ENCODE results near the gene NCOR2.

Gene NCOR2

DNA sequence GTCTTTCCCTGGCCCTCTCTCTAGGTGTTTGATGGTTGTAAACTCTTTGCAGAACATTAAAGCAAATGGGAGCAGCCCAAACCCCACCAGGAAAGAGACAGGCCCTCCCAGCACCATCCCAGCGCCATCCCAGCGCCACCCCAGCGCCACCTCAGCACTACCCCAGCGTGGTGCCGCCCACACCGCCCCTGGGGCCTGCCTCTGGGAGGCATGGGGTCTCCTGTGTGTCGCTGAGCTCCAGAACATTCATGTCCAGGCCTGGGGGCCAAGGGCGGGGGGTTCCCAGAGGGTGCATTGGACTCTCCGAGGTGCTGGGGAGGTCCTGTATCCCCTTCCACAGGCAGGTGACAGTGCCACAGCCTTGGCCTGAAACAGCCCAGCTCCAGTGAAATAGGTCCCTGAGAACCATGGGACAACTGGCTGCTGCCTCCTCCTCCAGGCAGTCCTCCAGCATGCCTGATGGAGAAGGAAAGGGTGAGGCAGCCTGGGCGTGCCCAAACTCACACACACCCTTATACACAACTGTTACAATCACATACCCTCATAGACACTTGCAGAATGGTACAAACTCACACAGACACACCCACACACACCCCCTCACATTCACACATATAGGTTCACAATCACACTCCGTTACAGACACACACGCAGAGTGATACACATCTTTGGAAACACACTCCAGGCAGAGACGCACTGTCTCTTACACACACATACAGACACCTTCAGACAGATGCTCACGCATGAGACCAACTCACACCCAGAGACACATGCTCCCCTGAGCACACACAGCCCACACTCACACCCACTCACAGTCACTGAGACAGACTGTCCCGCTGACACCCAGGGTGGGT lies 44.4 kb upstream of the NCOR2 start:
- TF ChIP-seq LEF1 (IDR thresholded peaks at IDR 0.05; ENCODE audit: borderline replicate concordance) (no peak), L3MBTL2 (conservative IDR thresholded peaks at IDR 0.05) (no peak), CTBP1 (IDR thresholded peaks at IDR 0.05; ENCODE audit: borderline replicate concordance) (no peak)
- no peak for DNase-seq (ENCODE audit: extremely low spot score)
- POLR2A ChIA-PET: no interaction called here
- CTCF ChIA-PET: no interaction called here

DNA sequence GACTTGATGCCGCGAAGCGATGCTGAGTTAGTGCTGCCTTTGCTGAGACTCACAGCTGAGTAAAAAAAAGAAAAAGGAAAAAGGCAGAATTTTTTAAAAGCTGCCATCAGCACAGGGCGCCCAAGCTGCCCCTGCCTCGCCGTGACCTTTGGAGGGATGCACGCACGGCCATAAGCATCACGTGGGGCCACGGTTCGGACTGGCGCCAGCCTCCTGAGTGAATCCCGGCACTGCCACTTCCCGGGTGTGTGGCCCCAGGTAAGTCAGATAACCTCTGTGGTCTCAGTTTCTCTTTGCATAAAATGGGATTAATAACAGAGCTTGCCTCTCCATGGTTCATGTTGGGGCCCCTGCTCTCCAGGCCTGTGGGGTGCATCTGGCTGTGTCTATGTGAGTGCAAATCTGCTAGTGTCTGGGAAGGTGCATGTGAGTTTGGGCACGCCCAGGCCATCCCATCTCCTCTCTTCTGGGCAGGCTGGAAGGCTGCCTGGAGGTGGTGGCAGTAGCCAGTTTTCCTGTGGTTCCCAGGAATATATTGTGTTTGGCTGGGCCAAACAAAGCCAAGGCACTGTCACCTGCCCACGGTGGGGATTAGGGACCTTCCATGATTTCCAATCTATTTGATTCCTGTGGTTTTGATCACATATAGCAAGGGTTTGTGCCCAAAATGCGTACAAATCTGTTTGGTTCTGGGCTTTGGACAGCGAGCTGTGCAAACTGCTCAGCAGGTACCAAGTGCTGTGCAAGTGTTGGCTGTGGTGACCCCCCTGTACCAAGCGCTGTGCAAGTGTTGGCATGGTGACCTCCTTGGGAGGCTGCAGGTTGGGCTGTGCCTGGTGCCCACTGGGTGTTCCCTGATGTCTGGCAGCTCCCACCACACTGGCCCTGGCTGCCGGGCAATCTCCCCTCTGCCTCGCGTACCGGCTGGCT lies 43.5 kb upstream of the NCOR2 start:
- no peak for TF ChIP-seq HDGF (IDR thresholded peaks at IDR 0.05; ENCODE audit: borderline replicate concordance)
- TF ChIP-seq FOXA1 (IDR thresholded peaks at IDR 0.05): no peak
- no peak for TF ChIP-seq CTBP1 (IDR thresholded peaks at IDR 0.05; ENCODE audit: borderline replicate concordance)
- TF ChIP-seq LEF1 (IDR thresholded peaks at IDR 0.05; ENCODE audit: borderline replicate concordance): no peak
- TF ChIP-seq BHLHE40 (IDR thresholded peaks at IDR 0.05; ENCODE audit: borderline replicate concordance): no peak
- TF ChIP-seq FOXM1 (IDR thresholded peaks at IDR 0.05; ENCODE audit: borderline replicate concordance): no peak
- TF ChIP-seq ARNT (IDR thresholded peaks at IDR 0.05): no peak
- TF ChIP-seq NFRKB (IDR thresholded peaks at IDR 0.05): no peak
- no peak for TF ChIP-seq L3MBTL2 (conservative IDR thresholded peaks at IDR 0.05)
- TF ChIP-seq SP1 (IDR thresholded peaks at IDR 0.05): no peak
- POLR2A ChIA-PET: no interaction called here
- CTCF ChIA-PET: no interaction called here
- DNase-seq (ENCODE audit: extremely low spot score): no peak

DNA sequence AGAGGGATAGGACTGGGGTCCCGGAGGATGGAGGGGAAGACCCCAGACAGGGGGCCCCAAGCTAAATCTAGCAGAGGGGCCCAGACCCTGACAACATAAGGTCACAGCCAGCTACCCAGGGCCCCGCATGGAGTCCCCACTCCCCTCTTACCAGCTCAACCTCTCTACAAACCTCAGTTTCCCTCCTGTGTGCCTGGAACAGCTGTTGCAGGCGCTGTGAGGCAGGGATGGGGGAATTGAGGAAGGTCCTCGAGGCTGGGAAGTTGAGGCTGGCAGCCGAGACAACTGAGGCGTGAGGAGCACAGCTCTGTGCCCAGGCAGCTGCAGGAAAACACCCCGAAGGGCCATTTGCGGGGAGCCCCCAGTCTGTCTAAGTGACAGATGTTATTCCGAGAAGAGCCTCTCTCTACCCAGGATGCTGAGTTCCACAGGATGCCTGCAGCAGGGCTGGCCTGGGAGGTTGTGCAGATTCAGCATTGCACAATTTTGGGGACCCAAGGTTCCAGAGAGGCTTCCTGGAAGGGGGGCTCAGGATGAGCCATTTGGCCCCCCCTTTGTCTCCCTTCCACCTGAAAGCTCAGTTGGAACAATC lies 42.7 kb upstream of the NCOR2 start:
- CTCF ChIA-PET: no interaction called here
- DNase-seq (ENCODE audit: extremely low spot score): no peak
- TF ChIP-seq SUZ12 (IDR thresholded peaks at IDR 0.05) (no peak), FOXA1 (IDR thresholded peaks at IDR 0.05) (no peak), ARNT (IDR thresholded peaks at IDR 0.05) (no peak), ELF4 (IDR thresholded peaks at IDR 0.05) (no peak), FOXK2 (IDR thresholded peaks at IDR 0.05) (no peak), TARDBP (IDR thresholded peaks at IDR 0.05) (no peak), BHLHE40 (IDR thresholded peaks at IDR 0.05; ENCODE audit: borderline replicate concordance) (no peak), L3MBTL2 (conservative IDR thresholded peaks at IDR 0.05) (no peak), FOXM1 (IDR thresholded peaks at IDR 0.05; ENCODE audit: borderline replicate concordance) (no peak), HDGF (IDR thresholded peaks at IDR 0.05; ENCODE audit: borderline replicate concordance) (no peak), NFRKB (IDR thresholded peaks at IDR 0.05) (no peak), ZNF384 (IDR thresholded peaks at IDR 0.05) (no peak), LEF1 (IDR thresholded peaks at IDR 0.05; ENCODE audit: borderline replicate concordance) (no peak), CTBP1 (IDR thresholded peaks at IDR 0.05; ENCODE audit: borderline replicate concordance) (no peak), SP1 (IDR thresholded peaks at IDR 0.05) (no peak)
- TF ChIP-seq, protein P1, sequence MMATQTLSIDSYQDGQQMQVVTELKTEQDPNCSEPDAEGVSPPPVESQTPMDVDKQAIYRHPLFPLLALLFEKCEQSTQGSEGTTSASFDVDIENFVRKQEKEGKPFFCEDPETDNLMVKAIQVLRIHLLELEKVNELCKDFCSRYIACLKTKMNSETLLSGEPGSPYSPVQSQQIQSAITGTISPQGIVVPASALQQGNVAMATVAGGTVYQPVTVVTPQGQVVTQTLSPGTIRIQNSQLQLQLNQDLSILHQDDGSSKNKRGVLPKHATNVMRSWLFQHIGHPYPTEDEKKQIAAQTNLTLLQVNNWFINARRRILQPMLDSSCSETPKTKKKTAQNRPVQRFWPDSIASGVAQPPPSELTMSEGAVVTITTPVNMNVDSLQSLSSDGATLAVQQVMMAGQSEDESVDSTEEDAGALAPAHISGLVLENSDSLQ (IDR thresholded peaks at IDR 0.05): no peak
- POLR2A ChIA-PET: no interaction called here

DNA sequence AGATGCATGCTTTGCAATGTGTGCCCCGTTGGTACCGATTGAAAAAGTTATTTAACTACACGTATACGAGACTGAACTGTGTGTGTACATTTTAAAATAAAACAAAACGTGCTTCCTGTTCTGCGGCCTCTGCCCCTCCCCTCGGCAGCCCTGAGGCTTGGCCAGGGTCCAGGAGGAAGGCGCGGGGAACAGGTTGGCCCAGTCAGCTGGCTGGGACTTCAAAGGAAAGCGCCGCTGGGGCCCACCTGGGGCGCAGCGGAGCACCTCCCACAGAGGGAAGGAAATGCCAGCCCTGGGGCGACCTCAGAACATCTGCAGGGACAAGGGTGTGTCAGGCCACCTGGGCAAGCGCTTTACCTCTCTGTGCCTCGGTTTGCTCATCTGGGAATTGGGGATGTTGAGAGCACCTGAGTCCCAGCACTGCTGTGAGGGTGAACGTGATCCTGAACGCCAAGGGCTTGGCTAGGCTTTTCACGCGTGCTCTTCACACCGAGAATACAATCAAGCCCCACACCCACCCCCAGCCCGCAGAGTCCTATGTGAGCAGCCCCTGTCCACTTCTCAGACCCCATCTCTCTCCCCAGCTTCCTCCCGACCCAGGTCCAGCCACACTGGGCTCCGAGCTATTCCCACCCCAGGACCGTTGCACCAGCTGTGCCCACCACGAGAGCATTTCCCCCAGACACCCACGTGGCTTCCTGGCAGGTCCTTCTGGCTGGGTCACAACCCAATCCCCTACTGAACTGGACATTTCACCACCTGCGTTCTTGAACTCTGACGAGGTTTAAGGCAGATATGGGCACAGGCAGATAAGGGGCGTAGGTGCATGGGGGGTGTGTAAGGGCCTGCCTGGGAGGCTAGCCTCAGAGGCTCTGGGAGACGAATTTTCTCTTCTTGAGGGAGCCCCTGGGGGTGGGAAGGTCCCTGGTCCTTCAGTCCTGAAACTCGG lies 41.9 kb upstream of the NCOR2 start:
- TF ChIP-seq LEF1 (IDR thresholded peaks at IDR 0.05; ENCODE audit: borderline replicate concordance) (0 out of 2 replicates have a peak, but pooled peaks have one; percentile 38), HDGF (IDR thresholded peaks at IDR 0.05; ENCODE audit: borderline replicate concordance) (no peak), ARNT (IDR thresholded peaks at IDR 0.05) (no peak)
- no peak for DNase-seq (ENCODE audit: extremely low spot score)
- POLR2A ChIA-PET: no interaction called here
- CTCF ChIA-PET: no interaction called here

DNA sequence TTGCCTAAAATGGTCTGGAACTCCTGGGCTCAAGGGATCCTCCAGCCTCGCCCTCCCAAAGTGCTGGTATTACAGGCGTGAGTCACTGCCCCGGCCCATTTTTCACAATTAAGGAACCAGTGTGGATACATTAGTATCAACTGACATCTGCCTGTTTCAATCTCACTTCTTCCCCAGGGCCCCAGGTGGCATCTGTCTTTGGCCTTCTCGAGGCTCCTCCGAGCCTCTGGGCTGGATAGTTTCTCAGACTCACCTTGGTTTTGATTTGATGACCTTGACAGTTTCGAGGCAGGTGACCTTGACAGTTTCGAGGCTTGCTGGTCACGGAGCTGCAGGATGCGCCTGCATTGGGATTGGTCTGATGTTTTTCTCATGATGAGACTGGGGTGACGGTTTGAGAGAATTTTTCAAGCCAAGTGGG lies 41.0 kb upstream of the NCOR2 start:
- no peak for TF ChIP-seq TARDBP (IDR thresholded peaks at IDR 0.05)
- no peak for TF ChIP-seq LEF1 (IDR thresholded peaks at IDR 0.05; ENCODE audit: borderline replicate concordance)
- TF ChIP-seq CTBP1 (IDR thresholded peaks at IDR 0.05; ENCODE audit: borderline replicate concordance): no peak
- TF ChIP-seq FOXM1 (IDR thresholded peaks at IDR 0.05; ENCODE audit: borderline replicate concordance): no peak
- TF ChIP-seq ZNF384 (IDR thresholded peaks at IDR 0.05): no peak
- TF ChIP-seq NFRKB (IDR thresholded peaks at IDR 0.05): no peak
- TF ChIP-seq ARNT (IDR thresholded peaks at IDR 0.05): no peak
- TF ChIP-seq BHLHE40 (IDR thresholded peaks at IDR 0.05; ENCODE audit: borderline replicate concordance): no peak
- no peak for TF ChIP-seq ELF4 (IDR thresholded peaks at IDR 0.05)
- TF ChIP-seq FOXK2 (IDR thresholded peaks at IDR 0.05): no peak
- TF ChIP-seq, protein P1 (IDR thresholded peaks at IDR 0.05): no peak
- no peak for TF ChIP-seq SUZ12 (IDR thresholded peaks at IDR 0.05)
- no peak for TF ChIP-seq SP1 (IDR thresholded peaks at IDR 0.05)
- TF ChIP-seq L3MBTL2 (conservative IDR thresholded peaks at IDR 0.05): no peak
- no peak for TF ChIP-seq FOXA1 (IDR thresholded peaks at IDR 0.05)
- TF ChIP-seq HDGF (IDR thresholded peaks at IDR 0.05; ENCODE audit: borderline replicate concordance): no peak
- ChIA-PET CTCF (no interaction called here), POLR2A (no interaction called here)
- DNase-seq (ENCODE audit: extremely low spot score): no peak
